H9 (cell line): ENCODE results near the gene PYGB. TPM values are rescaled to one million over a fixed set of nuclear protein-coding genes. Genes with fewer than 3 reads are reported as not detected.

Experiments
- DNase-seq: peaks from one replicate; pipeline ENCODE4 v3.0.0-alpha.2; 2017
- H2AFZ ChIP-seq: one replicate; pipeline ENCODE4 v1.6.1; 2013; ENCODE audit warnings: mild to moderate bottlenecking, low read length, control low read depth, moderate library complexity
- H2AK5ac ChIP-seq: 2 replicates; pipeline ENCODE4 v1.6.1; 2013; ENCODE audit warnings: low read length, control low read depth, mixed read lengths; ENCODE audit not compliant: insufficient read length
- H2BK120ac ChIP-seq: one replicate; pipeline ENCODE4 v1.6.1; 2013; ENCODE audit warnings: low read depth, mild to moderate bottlenecking, low read length, control low read depth, inconsistent platforms; ENCODE audit not compliant: poor library complexity, severe bottlenecking
- H2BK12ac ChIP-seq: 2 replicates; pipeline ENCODE4 v1.6.1; 2013; ENCODE audit warnings: low read length, control low read depth, mixed read lengths, low read depth; ENCODE audit not compliant: insufficient read length
- H2BK15ac ChIP-seq: 2 replicates; pipeline ENCODE4 v1.6.1; 2013; ENCODE audit warnings: low read depth, low read length, control low read depth
- H2BK20ac ChIP-seq: one replicate; pipeline ENCODE4 v1.6.1; 2013; ENCODE audit warnings: low read depth, mild to moderate bottlenecking, low read length, control low read depth, inconsistent platforms; ENCODE audit not compliant: poor library complexity, severe bottlenecking
- H2BK5ac ChIP-seq: 2 replicates; pipeline ENCODE4 v1.6.1; 2013; ENCODE audit warnings: low read length, control low read depth, mixed read lengths; ENCODE audit not compliant: insufficient read length
- H3K14ac ChIP-seq: 2 replicates; pipeline ENCODE4 v1.6.1; 2013; ENCODE audit warnings: low read length, control low read depth; ENCODE audit not compliant: insufficient read depth
- H3K18ac ChIP-seq: 2 replicates; pipeline ENCODE4 v1.6.1; 2013; ENCODE audit warnings: low read depth, mild to moderate bottlenecking, mixed read lengths, low read length, control low read depth; ENCODE audit not compliant: insufficient read length
- H3K23ac ChIP-seq: 2 replicates; pipeline ENCODE4 v1.6.1; 2013; ENCODE audit warnings: low read length, control low read depth, mixed read lengths, low read depth; ENCODE audit not compliant: insufficient read length
- H3K23me2 ChIP-seq: 2 replicates; pipeline ENCODE4 v1.6.1; 2013; ENCODE audit warnings: low read depth, mild to moderate bottlenecking, mixed read lengths, low read length, control low read depth; ENCODE audit not compliant: insufficient read length, poor library complexity, severe bottlenecking
- H3K27ac ChIP-seq: 2 replicates; pipeline ENCODE4 v1.5.1; 2013; ENCODE audit warnings: low read length, control low read depth, mixed read lengths, low read depth; ENCODE audit not compliant: insufficient read length
- H3K27me3 ChIP-seq: 2 replicates; pipeline ENCODE4 v1.6.1; 2013; ENCODE audit warnings: low read length, control low read depth, inconsistent platforms; ENCODE audit not compliant: insufficient read depth
- H3K4ac ChIP-seq: 2 replicates; pipeline ENCODE4 v1.6.1; 2013; ENCODE audit warnings: low read depth, mild to moderate bottlenecking, control low read depth, inconsistent platforms, low read length, moderate library complexity
- H3K4me1 ChIP-seq: 2 replicates; pipeline ENCODE4 v1.6.1; 2013; ENCODE audit warnings: low read length, control low read depth, inconsistent platforms; ENCODE audit not compliant: insufficient read depth
- H3K4me2 ChIP-seq: 2 replicates; pipeline ENCODE4 v1.6.1; 2013; ENCODE audit warnings: low read length, control low read depth, mixed read lengths; ENCODE audit not compliant: insufficient read length, insufficient read depth
- H3K56ac ChIP-seq: 2 replicates; pipeline ENCODE4 v1.6.1; 2013; ENCODE audit warnings: low read depth, mild to moderate bottlenecking, mixed read lengths, low read length, control low read depth; ENCODE audit not compliant: insufficient read length
- H3K79me1 ChIP-seq: 2 replicates; pipeline ENCODE4 v1.6.1; 2013; ENCODE audit warnings: low read depth, mild to moderate bottlenecking, moderate library complexity, low read length, control low read depth, inconsistent platforms; ENCODE audit not compliant: insufficient read depth, poor library complexity, severe bottlenecking
- H3K79me2 ChIP-seq: 2 replicates; pipeline ENCODE4 v1.6.1; 2013; ENCODE audit warnings: low read length, control low read depth, inconsistent platforms; ENCODE audit not compliant: insufficient read depth
- H3K9ac ChIP-seq: 2 replicates; pipeline ENCODE4 v1.6.1; 2013; ENCODE audit warnings: low read length, control low read depth, mixed read lengths; ENCODE audit not compliant: insufficient read length; ENCODE audit errors: extremely low read depth
- H3K9me3 ChIP-seq: one replicate; pipeline ENCODE4 v1.6.1; 2013; ENCODE audit warnings: low read depth, low read length, inconsistent platforms; ENCODE audit not compliant: control insufficient read depth
- H3T11ph ChIP-seq: one replicate; pipeline ENCODE4 v1.6.1; 2013; ENCODE audit warnings: mild to moderate bottlenecking, low read length, control low read depth, inconsistent platforms
- H4K20me1 ChIP-seq: one replicate; pipeline ENCODE4 v1.6.1; 2013; ENCODE audit not compliant: control insufficient read depth, insufficient read length, insufficient read depth
- H4K5ac ChIP-seq: 2 replicates; pipeline ENCODE4 v1.6.1; 2013; ENCODE audit warnings: low read depth, mild to moderate bottlenecking, mixed read lengths, low read length, control low read depth; ENCODE audit not compliant: insufficient read length
- H4K8ac ChIP-seq: replicated peaks from 2 replicates; pipeline ENCODE4 v1.6.1; 2013; ENCODE audit warnings: low read length, control low read depth, mixed read lengths, low read depth; ENCODE audit not compliant: insufficient read length
- H4K91ac ChIP-seq: 2 replicates; pipeline ENCODE4 v1.6.1; 2013; ENCODE audit warnings: low read depth, mild to moderate bottlenecking, moderate library complexity, mixed read lengths, low read length, control low read depth; ENCODE audit not compliant: insufficient read length
- H3K27ac Mint-ChIP-seq, 3 experiments: 2 replicates in 2 of 3; 3 replicates in 1 of 3; pipeline ENCODE4 v1.8.0; 2020 to 2021; ENCODE audit warnings: mixed read lengths in 3 of 3, mild to moderate bottlenecking in 1 of 3, moderate library complexity in 1 of 3
- H3K27me3 Mint-ChIP-seq: 2 replicates; pipeline ENCODE4 v1.8.0; 2021; ENCODE audit warnings: low read depth, mild to moderate bottlenecking, moderate library complexity, mixed read lengths
- H3K36me3 Mint-ChIP-seq, 3 experiments: 2 replicates in 2 of 3; 3 replicates in 1 of 3; pipeline ENCODE4 v1.8.0; 2020 to 2021; ENCODE audit warnings: low read depth in 3 of 3, mixed read lengths in 3 of 3; ENCODE audit not compliant: insufficient read depth in 1 of 3
- H3K4me1 Mint-ChIP-seq, 2 experiments: 2 replicates each; pipeline ENCODE4 v1.8.0; 2020; ENCODE audit warnings: mixed read lengths in 2 of 2
- H3K4me3 Mint-ChIP-seq, 2 experiments: 2 replicates in 1 of 2; 3 replicates in 1 of 2; pipeline ENCODE4 v1.8.0; 2020 to 2021; ENCODE audit warnings: mild to moderate bottlenecking in 2 of 2, mixed read lengths in 2 of 2, moderate library complexity in 1 of 2
- H3K9me3 Mint-ChIP-seq, 2 experiments: 2 replicates in 1 of 2; 3 replicates in 1 of 2; pipeline ENCODE4 v1.8.0; 2020; ENCODE audit warnings: mild to moderate bottlenecking in 2 of 2, mixed read lengths in 2 of 2, moderate library complexity in 1 of 2
- WGBS: extraction: QIAGEN DNeasy Blood & Tissue Kit; methylation state at CpG from one replicate; pipeline ENCODE4 v1.1.7; 2013; ENCODE audit warnings: missing lambda C conversion rate, low lambda C conversion rate, mixed read lengths; ENCODE audit not compliant: insufficient read length; ENCODE audit errors: extremely low coverage; 5-methylcytosine and 5-hydroxymethylcytosine counted together
- total RNA-seq: library from RNA; stranded (reverse); gene quantifications from 2 replicates; pipeline ENCODE4 v1.2.1, GENCODE V29; 2021
- TF ChIP-seq, protein P1 (sequence below): fragments of 200-600 bp; sonication (generic); conservative IDR thresholded peaks from 3 replicates; pipeline ENCODE4 v1.8.0; 2021; ENCODE audit warnings: antibody characterized with exemption, mild to moderate bottlenecking

PYGB gene
- total RNA-seq, 1 experiment from 2014 or later = 46.9 TPM

DNA sequence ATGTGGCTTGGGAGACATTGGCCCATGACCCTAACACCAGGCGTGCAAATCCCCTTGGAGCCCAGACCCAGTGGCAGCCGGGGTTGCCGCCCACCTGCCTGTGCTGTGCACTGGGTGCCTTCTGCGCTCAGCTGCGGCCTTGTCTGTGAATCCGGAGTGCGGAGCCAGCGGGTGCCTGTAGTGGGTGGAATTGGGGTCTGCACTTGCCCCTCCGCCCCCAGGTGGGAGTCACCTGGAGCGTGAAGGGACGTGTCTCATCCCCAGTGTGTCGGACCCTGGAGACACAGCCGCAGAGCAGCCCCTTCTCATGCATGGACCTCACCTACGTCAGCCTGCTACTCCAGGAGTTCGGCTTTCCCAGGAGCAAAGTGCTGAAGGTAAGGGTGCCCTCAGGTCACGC lies 22.9 kb upstream of the PYGB start:
- no peak overlapping the region for H2AK5ac ChIP-seq
- H3K23me2 ChIP-seq = no peaks in the 10 kb centered on the region
- H3K27me3 ChIP-seq = no peaks in the 10 kb centered on the region
- peaks cover 0 to 22% (median 0%) of the 10 kb centered on the region in 3 experiments; a peak in 2 of 7 replicates for H3K36me3 Mint-ChIP-seq
- H3K4me3 Mint-ChIP-seq = no peak overlapping the region
- no peaks in the 10 kb centered on the region for H3K27me3 Mint-ChIP-seq
- H3K56ac ChIP-seq = no peak overlapping the region
- H3K9me3 ChIP-seq = no peaks in the 10 kb centered on the region
- no peak overlapping the region for H2BK5ac ChIP-seq
- H3K27ac ChIP-seq = no peak overlapping the region
- no peak overlapping the region for H4K5ac ChIP-seq
- no peaks in the 10 kb centered on the region for H4K20me1 ChIP-seq
- H2BK20ac ChIP-seq = no peak overlapping the region
- H3K14ac ChIP-seq = no peak overlapping the region
- no peak overlapping the region for H2BK15ac ChIP-seq
- H3K27ac Mint-ChIP-seq = no peak overlapping the region
- no peak overlapping the region for H2AFZ ChIP-seq
- no peak overlapping the region for H3K4me2 ChIP-seq
- no peaks in the 10 kb centered on the region for H3K79me2 ChIP-seq
- DNase-seq = no peak
- peaks cover 17 to 20% of the 10 kb centered on the region in 2 experiments for H3K4me1 Mint-ChIP-seq
- H3K9ac ChIP-seq = no peak overlapping the region
- TF ChIP-seq, protein P1, sequence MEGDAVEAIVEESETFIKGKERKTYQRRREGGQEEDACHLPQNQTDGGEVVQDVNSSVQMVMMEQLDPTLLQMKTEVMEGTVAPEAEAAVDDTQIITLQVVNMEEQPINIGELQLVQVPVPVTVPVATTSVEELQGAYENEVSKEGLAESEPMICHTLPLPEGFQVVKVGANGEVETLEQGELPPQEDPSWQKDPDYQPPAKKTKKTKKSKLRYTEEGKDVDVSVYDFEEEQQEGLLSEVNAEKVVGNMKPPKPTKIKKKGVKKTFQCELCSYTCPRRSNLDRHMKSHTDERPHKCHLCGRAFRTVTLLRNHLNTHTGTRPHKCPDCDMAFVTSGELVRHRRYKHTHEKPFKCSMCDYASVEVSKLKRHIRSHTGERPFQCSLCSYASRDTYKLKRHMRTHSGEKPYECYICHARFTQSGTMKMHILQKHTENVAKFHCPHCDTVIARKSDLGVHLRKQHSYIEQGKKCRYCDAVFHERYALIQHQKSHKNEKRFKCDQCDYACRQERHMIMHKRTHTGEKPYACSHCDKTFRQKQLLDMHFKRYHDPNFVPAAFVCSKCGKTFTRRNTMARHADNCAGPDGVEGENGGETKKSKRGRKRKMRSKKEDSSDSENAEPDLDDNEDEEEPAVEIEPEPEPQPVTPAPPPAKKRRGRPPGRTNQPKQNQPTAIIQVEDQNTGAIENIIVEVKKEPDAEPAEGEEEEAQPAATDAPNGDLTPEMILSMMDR = no peak
- no peak overlapping the region for H3K4ac ChIP-seq
- no peaks in the 10 kb centered on the region for H3K9me3 Mint-ChIP-seq
- no peak overlapping the region for H4K8ac ChIP-seq
- H4K91ac ChIP-seq = no peak overlapping the region
- H2BK120ac ChIP-seq = no peak overlapping the region
- no peaks in the 10 kb centered on the region for H3K4me1 ChIP-seq
- no peak overlapping the region for H3K23ac ChIP-seq
- H3K18ac ChIP-seq = no peak overlapping the region
- H2BK12ac ChIP-seq = no peak overlapping the region
- no peaks in the 10 kb centered on the region for H3K79me1 ChIP-seq
- H3T11ph ChIP-seq = no peak overlapping the region
- no CpG with 5 or more reads among the region's 16 CpGs for WGBS
